Esophagus mucosa (tissue), 1 donor: ENCODE results near the gene ZNHIT2. TPM values are rescaled to one million over a fixed set of nuclear protein-coding genes. Genes with fewer than 3 reads are reported as not detected.

ENCODE experiments used
- ATAC-seq: fragments of 200-7000 bp; cut with Tn5 transposase; one replicate; pipeline ENCODE4 v1.9.1; 2020
- total RNA-seq: library from RNA; stranded (reverse); gene quantifications from one replicate; pipeline ENCODE4 v1.2.4, GENCODE V29; 2023
- donor health status: DM: yes; HTN: yes; CAD: no.

The ZNHIT2 gene
- total RNA-seq, 1 donor from 2014 or later: 9.4 TPM

DNA sequence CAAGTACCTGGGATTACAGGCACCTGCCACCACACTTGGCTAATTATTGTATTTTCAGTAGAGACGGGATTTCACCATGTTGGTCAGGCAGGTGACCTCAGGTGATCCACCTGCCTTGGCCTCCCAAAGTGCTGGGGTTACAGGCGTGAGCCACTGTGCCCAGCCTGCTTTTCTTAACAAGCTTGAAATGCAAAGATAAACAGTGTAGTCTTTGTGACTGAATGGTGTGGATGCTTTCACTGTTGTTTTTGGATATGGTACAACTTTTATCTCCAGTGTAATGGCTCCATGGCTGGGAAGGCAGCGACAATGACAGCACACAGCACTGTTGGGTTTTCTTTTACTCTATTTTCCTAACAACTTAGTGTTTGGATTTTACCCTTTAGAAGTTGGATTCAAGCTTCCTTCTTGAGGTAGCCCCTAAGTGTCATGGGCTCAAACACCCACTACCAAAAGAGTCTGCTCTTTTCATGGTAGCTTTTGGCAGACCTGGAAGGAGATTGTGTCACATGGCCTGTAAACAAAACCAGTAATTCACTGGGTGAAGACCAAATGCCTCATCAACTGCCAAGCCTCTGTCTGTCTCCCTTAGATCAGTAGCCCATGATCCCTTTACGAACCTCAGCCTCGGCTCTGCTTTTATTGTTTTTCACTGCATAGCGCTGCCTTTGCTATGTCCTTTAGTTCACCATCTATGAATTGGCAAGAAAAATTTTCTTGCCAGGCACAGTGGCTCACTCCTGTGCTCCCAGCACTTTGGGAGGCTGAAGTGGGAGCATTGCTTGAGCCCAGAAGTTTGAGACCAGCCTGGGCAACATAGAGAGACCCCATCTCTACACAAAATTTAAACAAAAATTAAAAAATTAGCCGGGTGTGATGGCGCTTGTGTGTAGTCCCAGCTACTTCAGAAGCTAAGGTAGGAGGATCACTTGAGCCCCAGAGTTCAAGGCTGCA lies 15.1 kb downstream of the ZNHIT2 start:
- ATAC-seq: peak; percentile 30

DNA sequence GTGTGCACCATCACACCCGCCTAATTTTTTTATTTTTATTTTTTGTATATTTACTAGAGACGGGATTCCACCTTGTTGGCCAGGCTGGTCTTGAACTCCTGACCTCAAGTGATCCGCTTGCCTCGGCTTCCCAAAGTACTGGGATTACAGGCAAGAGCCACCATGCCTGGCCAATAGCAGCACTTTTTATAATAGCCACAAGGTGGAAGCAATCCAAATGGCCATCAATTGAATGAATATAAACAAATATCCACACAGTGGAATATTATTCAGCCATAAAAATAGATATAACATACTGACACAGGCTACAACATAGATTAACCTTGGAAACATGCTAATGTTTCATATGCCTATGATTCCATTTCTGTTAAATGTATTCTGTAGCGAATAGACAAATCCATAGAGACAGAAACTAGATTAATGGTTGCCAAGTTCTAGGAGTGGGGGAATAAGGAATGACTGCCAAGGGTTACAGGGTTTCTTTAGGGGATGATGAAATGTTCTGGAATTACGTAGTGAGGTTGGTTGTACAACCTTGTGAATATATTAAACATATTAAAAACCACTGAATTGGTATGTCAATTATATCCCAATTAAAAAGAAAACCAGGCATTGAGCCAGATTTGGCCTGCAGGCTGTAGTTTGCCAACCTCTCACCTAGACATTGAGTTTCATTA lies 16.7 kb downstream of the ZNHIT2 start:
- peak; percentile 1 for ATAC-seq

DNA sequence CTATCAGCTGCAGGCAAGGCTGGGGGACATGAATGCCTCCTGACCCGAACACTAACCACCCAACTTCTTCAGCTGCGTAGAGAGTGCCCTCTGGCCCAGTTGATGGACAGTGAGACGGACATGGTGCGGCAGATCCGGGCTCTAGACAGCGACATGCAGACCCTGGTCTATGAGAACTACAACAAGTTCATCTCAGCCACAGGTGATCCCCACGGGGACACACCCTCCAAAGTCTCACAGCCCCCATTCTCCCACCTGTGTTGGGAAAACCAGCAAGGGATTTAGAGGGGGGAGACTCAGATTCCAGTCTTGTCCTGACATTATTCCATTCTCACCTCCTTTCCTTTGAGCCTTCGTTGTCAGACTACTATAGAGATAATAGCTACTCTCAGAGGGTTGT lies 20.6 kb downstream of the ZNHIT2 start:
- ATAC-seq: no peak

DNA sequence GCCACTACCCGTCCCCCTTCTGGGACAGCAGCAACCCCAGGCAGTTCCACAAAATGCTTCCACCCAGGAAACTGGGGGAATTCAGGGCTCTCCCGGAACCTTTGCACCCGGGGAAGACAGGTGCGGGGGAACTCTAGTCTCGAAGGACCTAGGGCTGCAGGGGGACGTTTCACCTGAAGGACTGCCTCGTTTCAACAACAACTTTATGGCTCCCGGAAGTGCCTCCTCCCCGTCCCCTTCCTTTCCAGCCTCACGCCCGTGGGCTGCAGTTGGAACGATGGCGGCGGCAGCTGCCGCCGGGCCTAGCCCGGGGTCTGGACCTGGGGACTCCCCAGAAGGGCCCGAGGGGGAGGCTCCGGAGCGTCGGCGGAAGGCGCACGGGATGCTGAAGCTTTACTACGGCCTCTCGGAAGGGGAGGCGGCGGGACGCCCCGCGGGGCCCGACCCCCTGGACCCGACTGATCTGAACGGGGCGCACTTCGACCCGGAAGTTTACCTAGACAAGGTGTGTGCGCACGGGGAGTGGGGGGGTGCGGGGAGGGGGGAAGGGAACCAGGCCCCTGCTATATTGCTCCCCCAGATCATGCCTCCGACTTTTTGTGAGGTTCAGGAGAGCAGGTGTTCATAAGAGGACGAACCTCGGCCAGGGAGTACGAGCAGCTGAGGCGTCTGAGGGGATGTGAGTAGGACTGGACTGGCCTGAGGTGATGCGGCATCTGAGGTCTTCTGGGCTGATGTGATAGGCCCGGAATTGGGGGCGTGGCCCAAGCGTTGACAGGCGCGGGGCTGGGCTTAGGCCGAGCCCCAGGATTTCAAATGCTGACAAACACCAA lies 21.3 kb downstream of the ZNHIT2 start, which contains the start of gene VPS51:
TSS of gene VPS51 (plus strand) at position 241 of the 833 bp plus-strand sequence. CDS start at position 278, 37 bp downstream.
- ATAC-seq: peak; percentile 92

DNA sequence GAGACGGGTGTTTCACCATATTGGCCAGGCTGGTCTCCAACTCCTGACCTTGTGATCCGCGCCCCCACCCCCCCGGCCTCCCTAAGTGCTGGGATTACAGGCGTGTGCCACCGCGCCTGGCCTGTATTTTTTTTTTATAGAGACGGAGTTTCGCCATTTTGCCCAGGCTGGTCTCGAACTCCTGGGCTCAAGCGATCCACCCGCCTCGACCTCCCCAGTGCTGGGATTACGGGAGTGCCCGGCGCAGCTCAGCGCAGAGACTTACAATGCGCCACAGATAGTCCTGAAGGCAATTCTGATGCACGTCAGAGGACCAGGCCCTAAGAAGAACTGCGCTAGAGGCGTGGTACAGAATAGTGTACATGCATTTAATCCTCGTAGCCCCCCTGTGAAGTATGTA lies 22.1 kb downstream of the ZNHIT2 start:
- ATAC-seq: peak; percentile 2

DNA sequence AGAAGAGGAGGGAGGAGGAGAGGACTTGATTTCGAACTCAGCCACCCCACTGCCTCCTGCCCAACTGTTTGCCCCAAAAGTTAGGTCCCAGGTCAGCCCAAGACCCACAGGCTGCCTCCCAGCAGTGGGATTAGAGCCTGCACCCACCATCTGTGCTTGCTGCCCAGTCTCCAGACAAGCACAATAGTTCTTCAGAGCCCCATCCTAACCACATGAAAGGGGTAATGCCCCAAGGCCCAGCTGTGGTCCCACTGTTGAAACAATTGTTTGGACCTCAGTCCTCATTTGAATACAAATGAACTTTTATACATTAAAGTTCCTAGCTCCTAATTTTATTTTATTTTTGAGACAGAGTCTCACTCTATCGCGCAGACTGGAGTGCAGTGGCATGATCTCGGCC lies 26.9 kb downstream of the ZNHIT2 start:
- ATAC-seq: no peak

DNA sequence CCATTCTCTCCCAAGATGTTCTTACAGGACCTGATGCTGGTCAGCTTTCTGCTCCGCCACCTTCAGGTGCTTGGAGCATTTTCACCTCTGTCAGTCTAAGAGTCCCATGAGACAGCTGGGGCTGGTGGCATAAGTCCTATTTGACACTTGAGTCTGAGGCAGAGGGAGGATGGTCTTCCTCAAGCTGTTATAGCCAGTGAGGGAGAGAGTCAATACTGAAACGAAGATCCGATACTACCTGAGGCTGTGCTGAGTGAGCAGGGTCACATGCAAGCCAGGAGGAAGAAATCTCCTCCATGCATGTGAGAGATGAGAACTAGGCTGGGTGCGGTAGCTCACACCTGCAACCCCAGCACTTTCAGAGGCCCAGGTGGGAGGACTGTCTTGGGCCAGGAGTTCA lies 27.9 kb downstream of the ZNHIT2 start:
- ATAC-seq: no peak

DNA sequence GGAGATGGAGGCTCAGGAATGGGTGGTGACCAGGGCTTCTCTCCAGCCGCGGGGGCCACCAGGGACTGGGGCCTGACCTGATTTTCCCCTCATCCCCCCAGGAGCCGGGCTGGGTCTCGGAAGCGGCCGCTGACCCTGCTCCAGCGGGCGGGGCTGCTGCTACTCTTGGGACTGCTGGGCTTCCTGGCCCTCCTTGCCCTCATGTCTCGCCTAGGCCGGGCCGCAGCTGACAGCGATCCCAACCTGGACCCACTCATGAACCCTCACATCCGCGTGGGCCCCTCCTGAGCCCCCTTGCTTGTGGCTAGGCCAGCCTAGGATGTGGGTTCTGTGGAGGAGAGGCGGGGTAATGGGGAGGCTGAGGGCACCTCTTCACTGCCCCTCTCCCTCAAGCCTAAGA lies 29.7 kb downstream of the ZNHIT2 start:
- ATAC-seq: no peak

DNA sequence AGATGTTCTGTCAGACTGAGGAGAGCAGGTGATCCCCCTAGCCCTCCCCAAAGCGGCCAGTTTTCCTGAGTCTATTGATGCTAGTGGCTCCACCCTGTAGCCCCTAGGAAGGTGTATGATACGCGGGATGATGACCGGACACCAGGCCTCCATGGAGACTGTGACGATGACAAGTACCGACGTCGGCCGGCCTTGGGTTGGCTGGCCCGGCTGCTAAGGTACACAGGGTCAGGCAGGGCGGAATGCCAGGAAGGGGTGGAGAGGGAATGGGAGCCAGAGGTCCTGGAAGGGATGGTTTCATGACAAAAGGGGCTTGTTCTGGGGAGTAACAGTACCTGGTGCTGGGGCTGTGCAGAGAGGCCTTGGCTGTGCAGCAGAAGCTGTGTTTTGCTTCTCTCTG lies 30.3 kb downstream of the ZNHIT2 start:
- ATAC-seq: no peak

DNA sequence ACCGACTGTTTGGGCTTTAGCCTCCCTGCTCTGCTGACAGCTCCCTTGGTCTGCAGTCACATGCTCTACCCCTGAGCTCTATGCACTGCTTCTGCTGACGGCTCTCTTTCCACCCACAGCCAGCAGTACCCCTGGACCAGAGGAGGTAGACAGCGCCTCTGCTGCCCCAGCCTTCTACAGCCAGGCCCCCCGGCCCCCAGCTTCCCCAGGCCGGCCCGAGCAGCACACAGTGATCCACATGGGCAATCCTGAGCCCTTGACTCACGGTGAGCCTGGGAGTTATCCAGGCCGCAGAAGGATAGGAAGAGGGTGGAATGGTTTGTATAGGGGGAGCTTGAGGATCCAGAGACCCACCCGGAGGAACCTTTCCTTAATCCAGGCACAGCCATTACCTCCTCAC lies 30.7 kb downstream of the ZNHIT2 start:
- ATAC-seq: no peak

DNA sequence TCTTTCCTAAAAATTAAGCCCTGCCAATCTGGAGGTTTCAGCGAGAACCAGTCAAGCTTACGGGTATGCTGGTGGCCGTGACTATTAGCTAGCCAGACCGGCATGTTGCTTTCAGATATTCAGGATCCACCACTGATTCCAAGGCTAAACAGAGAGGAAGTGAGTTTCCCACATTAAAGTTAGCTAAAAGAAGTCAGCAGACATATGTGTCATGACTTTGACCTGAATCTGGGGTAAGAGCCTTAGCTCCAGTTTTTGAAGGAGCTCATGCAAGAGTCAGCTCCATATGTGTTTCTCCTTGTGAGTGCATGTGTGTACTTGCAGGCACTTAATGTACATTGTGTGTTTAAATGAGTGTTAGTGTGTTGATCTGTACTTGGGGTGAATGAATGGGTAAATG lies 32.1 kb downstream of the ZNHIT2 start:
- ATAC-seq: no peak

DNA sequence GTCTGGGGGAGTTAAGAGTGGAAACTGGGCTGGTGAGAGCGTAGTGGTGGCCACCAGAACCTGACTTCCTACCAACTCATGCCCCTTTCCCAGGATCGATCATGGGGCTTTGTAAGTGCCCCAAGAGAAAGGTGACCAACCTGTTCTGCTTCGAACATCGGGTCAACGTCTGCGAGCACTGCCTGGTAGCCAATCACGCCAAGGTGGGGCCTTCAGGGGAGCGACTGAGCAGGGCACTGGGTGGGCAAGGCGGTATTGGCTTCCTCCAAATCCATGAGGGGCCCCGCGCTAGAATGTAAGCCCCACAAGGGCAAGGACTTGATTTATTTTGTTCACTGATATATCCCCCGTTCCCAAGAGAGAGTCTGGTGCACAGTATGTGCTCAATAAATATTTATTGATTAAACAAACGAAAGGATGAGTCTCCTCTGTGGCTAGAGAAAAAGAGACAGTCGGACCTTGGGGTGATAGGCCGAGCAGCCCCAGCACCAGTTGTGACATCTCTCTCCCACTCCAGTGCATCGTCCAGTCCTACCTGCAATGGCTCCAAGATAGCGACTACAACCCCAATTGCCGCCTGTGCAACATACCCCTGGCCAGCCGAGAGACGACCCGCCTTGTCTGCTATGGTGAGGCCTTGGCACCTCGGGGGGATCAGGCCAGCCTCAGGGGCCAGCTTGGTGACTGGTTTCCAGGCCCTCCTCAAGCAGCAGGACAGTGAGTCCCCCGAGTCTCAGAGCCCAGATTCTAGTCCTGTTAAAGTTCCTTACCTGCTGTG lies 32.7 kb downstream of the ZNHIT2 start:
- ATAC-seq: no peak

DNA sequence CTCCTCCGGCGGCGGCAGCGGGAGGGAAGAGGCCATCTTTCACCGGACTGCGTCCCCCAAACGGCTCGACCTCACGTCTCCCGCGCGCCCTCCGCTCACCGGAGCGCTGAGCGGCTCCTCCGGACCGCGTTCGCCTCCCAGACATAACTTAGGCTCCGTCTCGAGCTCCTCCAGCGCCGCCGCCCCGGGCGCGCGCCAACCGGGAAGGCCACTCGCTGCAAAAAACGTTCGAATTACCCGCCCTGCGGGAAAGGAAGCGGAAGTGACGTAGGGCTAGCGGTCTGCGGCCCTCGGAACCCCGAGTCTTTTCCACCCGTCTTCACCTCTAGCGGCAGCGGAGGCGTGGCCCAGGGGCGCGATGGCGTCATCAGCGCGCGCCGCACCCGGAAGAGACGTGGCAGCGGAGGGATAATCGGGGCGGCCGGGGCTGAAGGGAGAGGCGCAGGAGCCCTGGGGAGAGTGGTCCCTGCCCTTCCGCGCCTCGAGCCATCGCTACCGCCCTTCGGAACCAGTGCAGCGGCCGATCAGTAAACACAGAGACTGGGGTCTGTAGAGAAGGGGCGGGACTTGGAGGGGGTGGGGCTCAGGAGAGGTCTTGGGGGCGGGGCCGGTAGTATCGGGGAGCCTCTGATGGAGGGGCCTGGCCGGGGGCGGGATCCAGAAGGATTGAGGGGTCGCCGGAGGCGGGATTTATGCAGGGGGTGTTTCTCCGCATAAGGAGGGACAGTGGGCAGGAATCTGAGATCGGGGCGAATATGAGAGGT lies 33.5 kb downstream of the ZNHIT2 start, which contains the start of the genes CDCA5 and ZFPL1:
TSS of gene CDCA5 (minus strand) at position 207 of the 764 bp plus-strand sequence. CDS start at position 145, 62 bp downstream.
TSS of gene ZFPL1 (plus strand) at position 389 of the 764 bp plus-strand sequence. CDS start 477 bp downstream, outside the sequence.
- peak; percentile 94 for ATAC-seq

DNA sequence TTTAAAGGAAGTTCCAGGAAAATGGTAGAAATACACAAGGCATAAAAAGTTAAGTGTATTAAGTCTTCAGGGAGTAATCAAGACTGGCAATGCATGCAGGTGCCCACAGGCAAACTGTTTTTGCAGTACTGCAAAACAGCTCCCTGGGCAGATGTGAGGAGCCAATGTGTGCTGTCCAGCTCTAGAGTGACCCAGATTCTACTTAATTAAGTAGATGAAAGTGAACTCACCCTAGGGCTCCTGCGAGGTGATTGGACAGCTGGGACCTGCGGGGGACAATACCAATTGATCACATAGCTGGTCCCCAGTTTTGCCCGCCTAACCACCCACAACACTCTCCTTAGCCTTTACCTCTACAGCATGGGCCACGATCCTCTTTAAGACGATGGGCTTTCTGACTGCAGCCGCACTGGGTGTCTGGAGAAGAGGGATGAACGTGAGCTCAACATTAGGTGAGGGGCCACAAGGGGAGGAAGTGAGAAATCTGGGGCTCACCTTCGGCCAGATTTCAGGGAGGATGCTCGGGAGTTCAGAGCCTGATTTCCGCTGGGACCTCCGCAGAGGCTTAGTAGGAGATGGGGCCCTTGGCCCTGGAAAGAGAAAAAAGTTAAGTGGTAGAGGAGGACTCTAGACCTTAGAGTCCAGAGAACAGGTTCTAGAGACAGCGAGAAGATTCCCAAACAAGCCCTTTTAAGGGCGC lies 34.2 kb downstream of the ZNHIT2 start:
- ATAC-seq: no peak

DNA sequence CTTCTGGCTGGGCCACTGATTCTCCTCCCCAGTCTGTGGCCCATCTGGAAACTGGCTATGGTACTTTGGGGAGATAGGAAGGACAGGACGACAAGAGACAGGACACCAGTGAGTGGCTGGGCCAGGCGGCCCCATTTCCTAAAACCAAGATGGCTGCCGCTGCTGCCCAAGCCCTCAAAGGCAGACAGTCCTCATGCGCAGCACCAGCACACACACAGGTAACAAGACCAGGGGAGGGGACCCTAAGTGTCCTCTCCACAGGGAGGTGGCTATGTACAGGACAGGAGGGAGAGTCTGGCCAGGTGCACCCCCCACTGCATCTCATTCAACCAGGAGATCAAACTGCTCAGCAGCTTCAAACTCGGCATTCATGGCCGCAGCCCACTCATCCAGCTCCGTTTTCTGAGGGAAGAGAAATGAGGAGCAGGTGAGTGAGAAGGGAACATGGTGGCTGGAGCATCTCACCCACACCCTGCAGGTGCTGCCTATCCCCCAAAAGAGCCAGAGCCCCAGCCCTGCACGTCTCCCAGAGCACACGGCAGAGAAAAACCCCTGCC lies 38.6 kb downstream of the ZNHIT2 start:
- ATAC-seq: no peak

DNA sequence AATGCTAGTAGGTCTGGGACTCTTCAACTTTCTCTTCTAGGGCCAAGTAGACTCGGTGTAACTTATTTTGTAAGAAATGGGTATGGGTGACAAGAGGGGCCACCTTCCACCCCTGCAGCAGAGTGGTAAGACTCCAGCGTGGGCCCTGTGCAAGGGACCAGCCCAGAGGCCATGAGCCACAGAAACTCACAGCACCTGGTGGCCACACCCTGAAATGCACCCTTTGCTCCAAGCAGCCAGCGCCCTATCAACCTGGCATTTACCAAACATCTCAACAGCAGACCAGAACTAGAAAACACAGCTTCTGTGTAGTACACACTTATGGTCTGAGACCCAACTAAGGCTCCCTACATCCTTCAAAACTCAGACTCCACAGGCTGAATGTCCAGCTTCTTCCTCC lies 39.4 kb downstream of the ZNHIT2 start:
- ATAC-seq: peak; percentile 69

DNA sequence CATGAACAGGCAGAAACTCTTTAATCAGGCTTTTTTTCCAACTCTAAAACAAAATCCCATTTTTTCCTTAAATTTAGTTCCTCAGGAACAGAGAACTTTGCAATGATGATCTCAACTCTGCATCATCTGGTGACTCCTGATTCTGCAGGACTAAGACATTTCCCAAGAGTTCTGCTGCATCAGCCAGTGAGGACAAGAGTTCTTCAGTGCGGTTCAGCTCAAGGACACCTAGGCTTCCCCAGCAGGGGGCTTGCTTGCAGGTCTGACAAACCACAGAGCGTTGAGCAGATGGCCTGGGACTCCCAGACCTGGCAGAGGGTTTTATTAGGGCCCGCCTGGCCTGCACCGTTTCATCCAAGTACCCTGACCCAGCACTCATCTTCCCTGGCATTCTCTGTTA lies 40.0 kb downstream of the ZNHIT2 start:
- no peak for ATAC-seq

DNA sequence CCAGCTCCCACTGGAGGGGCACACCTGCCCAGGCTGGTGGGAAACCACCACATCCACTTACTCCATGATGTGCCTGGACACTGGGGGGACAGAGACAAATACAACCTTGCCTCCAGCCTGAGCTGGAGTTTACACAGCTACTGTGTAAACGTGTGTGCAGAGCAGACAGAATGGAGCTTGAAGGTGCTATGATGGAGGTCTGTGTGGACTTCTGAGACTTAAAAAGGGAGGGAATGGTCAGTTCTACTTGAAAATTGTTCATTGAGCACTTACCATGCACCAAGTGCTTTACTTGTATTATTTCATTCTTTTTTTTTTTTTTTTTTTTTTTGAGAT lies 44.9 kb downstream of the ZNHIT2 start:
- ATAC-seq: no peak

DNA sequence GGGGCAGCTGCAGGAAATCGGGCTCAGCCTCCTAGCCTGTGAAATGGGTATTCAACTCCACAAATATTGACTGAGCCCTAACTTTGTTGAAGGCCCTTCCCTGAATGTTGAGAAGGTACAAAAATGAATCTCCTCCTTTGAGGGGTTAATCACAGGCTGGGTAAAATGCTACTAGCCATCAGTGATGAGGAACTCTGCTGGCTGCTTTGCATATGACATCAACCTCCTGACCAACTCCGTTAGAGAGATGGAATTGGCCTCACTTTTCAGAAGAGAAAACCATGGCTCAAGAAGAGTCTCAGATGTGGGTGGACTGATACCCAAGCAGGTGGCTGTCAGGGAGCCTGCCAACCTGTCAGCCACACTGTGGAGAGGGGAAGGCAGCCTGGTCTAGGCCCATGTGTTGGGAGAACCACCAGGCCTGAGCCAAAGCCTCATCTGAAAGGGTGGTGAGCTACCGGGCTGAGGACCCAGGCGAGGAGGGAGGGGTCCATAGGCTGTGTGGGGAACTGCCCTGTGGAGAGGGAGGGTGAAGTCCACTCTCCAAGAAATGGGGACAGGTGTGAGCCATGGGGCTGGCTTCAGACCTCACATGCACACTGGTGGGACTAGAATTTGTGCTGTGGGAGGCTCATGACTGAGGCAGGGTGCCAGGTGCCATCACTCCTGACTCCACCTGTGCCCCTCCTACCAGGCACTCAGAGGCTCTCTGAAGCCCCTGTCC lies 45.4 kb downstream of the ZNHIT2 start:
- ATAC-seq: peak; percentile 21
